SK-N-SH (cell line): Measurements from ENCODE around the gene HHIPL1.

Source experiments
- CTCF ChIP-seq: fragments of 200-600 bp; sonication (generic); IDR thresholded peaks from 2 replicates; pipeline ENCODE4 v1.6.1; 2017; ENCODE audit warnings: antibody characterized with exemption, mild to moderate bottlenecking, moderate library complexity
- ELF1 ChIP-seq: IDR thresholded peaks from 2 replicates; pipeline ENCODE4 v1.4.0; 2012
- EP300 ChIP-seq, 2 experiments: IDR thresholded peaks; 2 replicates each; pipeline versions ENCODE4 v1.4.0 to v1.6.1; 2012; ENCODE audit warnings: borderline replicate concordance in 1 of 2, low read depth in 1 of 2, low read length in 1 of 2
- FOSL2 ChIP-seq: IDR thresholded peaks from 2 replicates; pipeline ENCODE4 v1.4.0; 2012; ENCODE audit warnings: low read depth, mild to moderate bottlenecking, moderate library complexity, borderline replicate concordance
- GABPA ChIP-seq: IDR thresholded peaks from 2 replicates; pipeline ENCODE4 v1.4.0; 2012; ENCODE audit warnings: low read depth, mild to moderate bottlenecking
- MAX ChIP-seq: IDR thresholded peaks from 2 replicates; pipeline ENCODE4 v1.4.0; 2012; ENCODE audit warnings: low read depth
- PBX3 ChIP-seq: IDR thresholded peaks from 2 replicates; pipeline ENCODE4; 2012
- RCOR1 ChIP-seq: fragments of 150-350 bp; IDR thresholded peaks from 2 replicates; pipeline ENCODE4 v1.6.1; 2017; ENCODE audit warnings: antibody characterized with exemption, low read length
- REST ChIP-seq: IDR thresholded peaks from 2 replicates; pipeline ENCODE4 v1.6.1; 2012; ENCODE audit warnings: mild to moderate bottlenecking, low read depth, low read length, moderate library complexity
- RFX5 ChIP-seq: IDR thresholded peaks from 2 replicates; pipeline ENCODE4 v1.6.1; 2012; ENCODE audit warnings: mild to moderate bottlenecking, improper control_type of control experiment, low read length
- SMC3 ChIP-seq: IDR thresholded peaks from 2 replicates; pipeline ENCODE4 v1.6.1; 2012; ENCODE audit warnings: low read depth, low read length, improper control_type of control experiment
- USF2 ChIP-seq: fragments of 150-350 bp; IDR thresholded peaks from 2 replicates; pipeline ENCODE4 v1.6.1; 2017; ENCODE audit warnings: antibody characterized with exemption, low read length, low read depth, borderline replicate concordance

GRCh38 chr14:99660794-99661193 lies 15.9 kb downstream of the HHIPL1 start:
- TF ChIP-seq RFX5, result no peak
- no peak for TF ChIP-seq FOSL2
- no peak for TF ChIP-seq MAX
- no peak for TF ChIP-seq EP300 (IDR thresholded peaks at IDR 0.05; ENCODE audit: borderline replicate concordance in 1 of 2, low read depth in 1 of 2, low read length in 1 of 2)
- no peak for TF ChIP-seq GABPA
- no peak for TF ChIP-seq ELF1
- TF ChIP-seq USF2, result no peak
- TF ChIP-seq SMC3, result no peak
- no peak for TF ChIP-seq PBX3
- TF ChIP-seq CTCF, result no peak
- TF ChIP-seq REST, result no peak
- TF ChIP-seq RCOR1, result no peak
